ENCODE data around the gene ENAH.

The ENAH gene

DNA sequence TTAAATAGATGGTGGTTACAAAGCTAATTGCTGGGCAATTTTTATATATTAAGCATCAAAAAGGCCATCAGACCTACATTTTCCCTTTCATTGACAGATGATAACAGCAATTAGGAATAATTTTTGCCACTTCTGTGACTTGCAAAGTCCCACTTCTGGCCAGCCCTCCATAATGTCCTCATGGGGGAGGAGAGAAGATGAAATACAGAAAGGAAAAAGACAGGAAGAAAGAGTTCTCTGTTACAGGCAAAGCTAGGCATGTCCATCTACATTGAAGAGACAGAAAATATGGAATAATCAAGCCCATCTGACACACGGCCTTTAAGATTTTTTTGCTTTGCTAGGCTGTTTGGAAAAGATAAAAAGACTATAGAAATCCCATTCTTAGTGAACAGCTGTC lies 108.0 kb downstream of the ENAH start:
- no peak for TF ChIP-seq CTCF (conservative IDR thresholded peaks at IDR 0.05; ENCODE audit: control insufficient read depth, insufficient read depth, low read depth, low read length)
- no peak overlapping the region for H3K4me3 ChIP-seq (ENCODE audit: control insufficient read depth, low read depth, low read length)
- DNase-seq (ENCODE audit: low read depth) = no peak

- no peak for TF ChIP-seq CTCF (conservative IDR thresholded peaks at IDR 0.05; ENCODE audit: control insufficient read depth, insufficient read depth, low read depth, low read length)
- H3K4me3 ChIP-seq (ENCODE audit: control insufficient read depth, low read depth, low read length) = no peak overlapping the region
- DNase-seq (ENCODE audit: low read depth) = no peak
These were observed 108.7 kb downstream of the ENAH start for GRCh38 chr1:225544263-225544662.

DNA sequence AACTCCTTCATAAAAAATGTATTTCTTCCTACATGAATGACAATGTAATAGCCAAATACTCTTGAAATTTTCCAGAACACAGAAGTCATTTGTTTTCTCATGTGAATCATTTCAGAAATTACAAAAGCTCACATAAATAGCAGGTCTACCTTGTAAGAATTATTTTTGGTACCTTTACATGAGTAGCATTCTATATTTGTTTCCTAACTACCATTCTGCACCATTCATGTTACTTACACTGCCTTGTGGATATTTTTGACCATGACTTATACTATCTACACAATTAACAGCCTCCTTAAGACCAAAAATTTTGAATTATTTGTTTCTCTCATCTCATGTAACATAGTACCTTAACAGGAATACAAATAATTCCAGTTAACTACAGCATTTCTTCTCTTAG lies 109.6 kb downstream of the ENAH start:
- H3K4me3 ChIP-seq (ENCODE audit: control insufficient read depth, low read depth, low read length) = no peak overlapping the region
- TF ChIP-seq CTCF (conservative IDR thresholded peaks at IDR 0.05; ENCODE audit: control insufficient read depth, insufficient read depth, low read depth, low read length) = no peak
- DNase-seq (ENCODE audit: low read depth) = no peak

- no peak overlapping the region for H3K4me3 ChIP-seq (ENCODE audit: control insufficient read depth, low read depth, low read length)
- DNase-seq (ENCODE audit: low read depth) = no peak
- no peak for TF ChIP-seq CTCF (conservative IDR thresholded peaks at IDR 0.05; ENCODE audit: control insufficient read depth, insufficient read depth, low read depth, low read length)
These were observed 111.5 kb downstream of the ENAH start for GRCh38 chr1:225541383-225541782.

GRCh38 chr1:225539575-225539974 lies 113.3 kb downstream of the ENAH start:
- no peak for DNase-seq (ENCODE audit: low read depth)
- H3K4me3 ChIP-seq (ENCODE audit: control insufficient read depth, low read depth, low read length) = no peak overlapping the region
- TF ChIP-seq CTCF (conservative IDR thresholded peaks at IDR 0.05; ENCODE audit: control insufficient read depth, insufficient read depth, low read depth, low read length) = no peak

DNA sequence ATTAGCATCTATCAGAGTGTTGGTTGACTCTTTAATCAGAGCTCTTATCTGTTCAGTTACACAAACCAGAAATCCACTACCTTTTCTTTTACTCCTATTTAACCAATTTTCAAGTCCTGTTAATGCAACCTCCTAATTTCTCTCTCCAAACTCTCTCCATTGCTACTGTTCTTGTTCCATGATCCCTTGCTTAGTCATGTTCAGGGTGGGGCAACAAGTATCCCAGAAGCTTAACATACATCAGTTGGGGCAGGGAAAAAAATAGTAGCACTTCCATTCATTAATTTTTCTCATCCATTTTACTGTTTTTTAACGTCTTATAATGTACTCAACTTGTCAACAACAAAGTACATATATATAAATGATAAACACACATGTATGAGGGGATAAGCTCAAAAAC lies 113.9 kb downstream of the ENAH start:
- H3K4me3 ChIP-seq (ENCODE audit: control insufficient read depth, low read depth, low read length) = no peak overlapping the region
- TF ChIP-seq CTCF (conservative IDR thresholded peaks at IDR 0.05; ENCODE audit: control insufficient read depth, insufficient read depth, low read depth, low read length) = no peak
- peak; percentile 27 for DNase-seq (ENCODE audit: low read depth)

GRCh38 chr1:225537554-225538251 lies 115.2 kb downstream of the ENAH start:
- no peak for TF ChIP-seq CTCF (conservative IDR thresholded peaks at IDR 0.05; ENCODE audit: control insufficient read depth, insufficient read depth, low read depth, low read length)
- no peak for DNase-seq (ENCODE audit: low read depth)
- H3K4me3 ChIP-seq (ENCODE audit: control insufficient read depth, low read depth, low read length) = no peak overlapping the region
